Neutrophil (primary cell): ENCODE measurements around the gene SCART1.

ENCODE experiments used
- H3K27ac ChIP-seq: fragments of 200-600 bp; sonication (generic); 2 replicates; pipeline ENCODE4 v1.5.1; 2016; ENCODE audit warnings: mild to moderate bottlenecking, moderate library complexity
- H3K27me3 ChIP-seq: fragments of 200-600 bp; sonication (generic); 2 replicates; pipeline ENCODE4 v1.6.0; 2016; ENCODE audit warnings: mild to moderate bottlenecking
- H3K36me3 ChIP-seq: fragments of 200-600 bp; sonication (generic); 2 replicates; pipeline ENCODE4 v1.5.1; 2017
- H3K4me1 ChIP-seq, 2 experiments: fragments of 200-600 bp in 1 of 2; sonication (generic) in 1 of 2; 1 replicate in 1 of 2; 2 replicates in 1 of 2; pipeline versions ENCODE4 v1.5.1 to v1.6.1; 2013 to 2016; ENCODE audit warnings: low read depth in 1 of 2, low read length in 1 of 2, mild to moderate bottlenecking in 1 of 2, moderate library complexity in 1 of 2; ENCODE audit not compliant: control insufficient read depth in 1 of 2, insufficient read depth in 1 of 2
- H3K4me3 ChIP-seq, 2 experiments: fragments of 200-600 bp in 1 of 2; sonication (generic) in 1 of 2; 1 replicate in 1 of 2; 2 replicates in 1 of 2; pipeline ENCODE4 v1.5.1; 2013 to 2016; ENCODE audit warnings: low read depth in 1 of 2, low read length in 1 of 2, mild to moderate bottlenecking in 1 of 2, moderate library complexity in 1 of 2
- H3K9me3 ChIP-seq: fragments of 200-600 bp; sonication (generic); 2 replicates; pipeline ENCODE4 v1.5.1; 2016
- TF ChIP-seq, protein P1 (sequence below): fragments of 200-600 bp; sonication (generic); IDR thresholded peaks from 2 replicates; pipeline ENCODE4 v1.5.1; 2016; ENCODE audit warnings: antibody characterized with exemption

SCART1 gene

DNA sequence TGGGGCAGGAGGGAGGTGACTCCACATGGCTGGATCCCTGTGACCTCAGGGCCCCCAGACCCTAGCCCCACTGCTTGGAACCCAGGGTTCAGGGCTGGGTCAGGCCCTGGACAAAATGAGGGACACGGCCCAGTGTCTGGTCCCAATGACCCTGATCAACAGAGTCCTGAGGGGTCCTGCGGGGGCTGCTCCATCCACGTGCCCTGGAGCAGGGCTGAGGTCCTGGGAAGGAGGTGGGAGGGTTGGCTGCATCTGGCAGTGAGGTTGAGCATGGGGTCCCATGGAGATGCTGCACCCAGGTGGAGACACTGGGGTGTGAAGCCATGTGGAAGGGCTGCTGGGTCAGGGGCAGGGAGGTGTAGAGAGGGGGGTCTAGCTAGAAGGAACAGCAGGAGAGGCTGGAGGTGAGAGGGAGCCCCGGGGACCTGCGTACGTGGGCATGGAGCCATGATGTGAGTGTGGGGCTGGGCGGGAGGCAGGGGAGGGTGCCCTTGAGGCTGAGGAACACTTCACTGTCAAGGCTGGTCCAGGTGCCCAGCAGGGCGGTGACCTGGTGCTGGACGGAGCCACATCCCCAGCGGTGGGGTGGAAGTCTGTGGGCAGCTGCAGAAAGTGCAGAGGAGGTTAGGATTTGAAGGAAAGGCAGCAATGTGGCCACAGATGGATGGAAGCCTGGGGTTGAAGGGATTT is 604 bp downstream of the SCART1 start:
- no peaks in the 10 kb centered on the region for H3K27me3 ChIP-seq
- no peaks in the 10 kb centered on the region for H3K4me1 ChIP-seq
- TF ChIP-seq, protein P1, sequence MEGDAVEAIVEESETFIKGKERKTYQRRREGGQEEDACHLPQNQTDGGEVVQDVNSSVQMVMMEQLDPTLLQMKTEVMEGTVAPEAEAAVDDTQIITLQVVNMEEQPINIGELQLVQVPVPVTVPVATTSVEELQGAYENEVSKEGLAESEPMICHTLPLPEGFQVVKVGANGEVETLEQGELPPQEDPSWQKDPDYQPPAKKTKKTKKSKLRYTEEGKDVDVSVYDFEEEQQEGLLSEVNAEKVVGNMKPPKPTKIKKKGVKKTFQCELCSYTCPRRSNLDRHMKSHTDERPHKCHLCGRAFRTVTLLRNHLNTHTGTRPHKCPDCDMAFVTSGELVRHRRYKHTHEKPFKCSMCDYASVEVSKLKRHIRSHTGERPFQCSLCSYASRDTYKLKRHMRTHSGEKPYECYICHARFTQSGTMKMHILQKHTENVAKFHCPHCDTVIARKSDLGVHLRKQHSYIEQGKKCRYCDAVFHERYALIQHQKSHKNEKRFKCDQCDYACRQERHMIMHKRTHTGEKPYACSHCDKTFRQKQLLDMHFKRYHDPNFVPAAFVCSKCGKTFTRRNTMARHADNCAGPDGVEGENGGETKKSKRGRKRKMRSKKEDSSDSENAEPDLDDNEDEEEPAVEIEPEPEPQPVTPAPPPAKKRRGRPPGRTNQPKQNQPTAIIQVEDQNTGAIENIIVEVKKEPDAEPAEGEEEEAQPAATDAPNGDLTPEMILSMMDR = no peak
- H3K4me3 ChIP-seq = no peak overlapping the region
- no peaks in the 10 kb centered on the region for H3K9me3 ChIP-seq
- no peak overlapping the region for H3K27ac ChIP-seq
- no peaks in the 10 kb centered on the region for H3K36me3 ChIP-seq

DNA sequence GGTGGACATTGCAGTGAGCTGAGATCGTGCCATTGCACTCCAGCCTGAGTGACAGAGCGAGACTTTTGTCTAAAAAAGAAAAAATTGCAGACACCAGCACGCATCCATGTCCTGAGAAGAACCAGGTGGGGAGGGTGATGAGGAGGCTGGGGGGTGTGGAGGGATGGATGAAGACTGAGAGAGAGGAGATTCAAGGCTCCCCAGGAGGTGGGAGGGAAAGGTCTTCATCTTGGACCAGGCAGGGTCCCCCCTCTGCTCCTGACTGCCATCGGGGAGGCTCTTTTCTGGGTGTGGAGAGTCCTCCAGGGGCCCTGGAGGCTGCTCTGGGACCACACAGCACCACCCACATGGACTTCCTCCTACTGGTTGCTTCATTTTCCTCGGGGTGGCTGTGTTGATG is 1.5 kb downstream of the SCART1 start:
- Histone ChIP-seq H3K36me3 (no peaks in the 10 kb centered on the region), H3K27me3 (no peaks in the 10 kb centered on the region), H3K4me3 (no peak overlapping the region), H3K9me3 (no peaks in the 10 kb centered on the region), H3K4me1 (no peaks in the 10 kb centered on the region), H3K27ac (no peak overlapping the region)
- TF ChIP-seq, protein P1 = no peak

DNA sequence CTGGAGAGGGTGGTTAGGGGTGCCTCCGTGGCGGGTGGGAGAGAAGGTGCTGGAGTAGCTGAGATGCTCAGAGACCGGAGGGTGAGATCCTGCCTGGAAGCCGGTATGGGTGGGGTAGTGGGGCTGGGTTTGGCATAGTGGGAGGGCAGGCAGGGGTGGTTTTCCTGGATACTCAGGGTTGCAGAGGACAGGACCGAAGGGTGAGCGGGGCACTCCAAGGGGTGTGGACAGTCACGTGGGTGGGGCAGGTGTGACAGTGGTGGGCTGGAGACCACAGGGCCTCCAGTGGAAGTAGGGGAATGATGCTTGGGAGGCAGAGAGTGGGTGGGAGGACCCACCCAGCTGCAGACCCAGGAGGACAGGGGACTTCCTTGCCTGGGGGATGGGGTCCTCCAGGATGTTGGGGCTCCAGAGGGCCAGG is 1.9 kb downstream of the SCART1 start:
- Histone ChIP-seq H3K4me3 (no peak overlapping the region), H3K27ac (no peak overlapping the region), H3K36me3 (no peaks in the 10 kb centered on the region), H3K27me3 (no peaks in the 10 kb centered on the region), H3K4me1 (no peaks in the 10 kb centered on the region), H3K9me3 (no peaks in the 10 kb centered on the region)
- TF ChIP-seq, protein P1 = no peak

DNA sequence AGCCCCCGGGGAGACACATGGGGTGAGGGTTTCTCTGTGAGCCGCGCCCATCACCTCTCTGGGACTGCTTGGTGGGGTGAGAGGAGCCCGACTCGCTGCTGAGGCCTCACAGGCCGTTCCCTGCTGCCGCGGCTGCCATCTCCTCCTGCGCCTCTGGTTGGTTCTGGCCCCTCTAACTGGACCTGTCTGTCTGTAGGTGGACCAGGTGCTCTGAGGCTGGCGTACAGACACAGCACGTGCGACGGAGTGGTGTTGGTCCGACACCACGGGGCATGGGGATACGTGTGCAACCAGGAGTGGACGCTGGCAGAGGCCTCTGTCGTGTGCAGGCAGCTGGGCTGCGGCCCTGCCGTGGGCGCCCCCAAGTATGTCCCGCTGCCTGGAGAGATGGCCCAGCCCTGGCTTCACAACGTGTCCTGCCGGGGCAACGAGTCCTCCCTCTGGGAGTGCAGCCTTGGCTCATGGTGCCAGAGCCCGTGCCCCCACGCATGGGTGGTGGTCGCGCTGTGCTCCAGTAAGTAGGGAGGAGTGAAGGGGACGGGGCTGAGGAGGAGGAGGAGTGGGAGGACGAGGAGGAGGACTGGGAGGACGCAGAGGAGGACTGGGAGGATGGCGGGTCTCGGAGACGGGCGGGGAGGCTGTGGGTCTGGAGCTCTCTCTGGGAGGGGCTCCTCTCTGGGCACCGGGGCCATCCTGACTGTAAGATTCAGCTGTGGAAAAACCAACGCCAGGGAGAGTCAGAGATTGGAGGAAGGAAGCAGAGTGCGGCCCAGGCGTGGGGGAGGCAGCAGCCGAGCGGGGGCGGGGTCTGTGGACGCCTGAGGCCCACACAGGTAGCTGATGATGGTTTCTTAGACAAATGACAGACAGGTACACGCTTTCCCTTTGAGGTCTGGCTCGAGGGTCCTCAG is 2.6 kb downstream of the SCART1 start:
- Histone ChIP-seq H3K4me3 (no peak overlapping the region), H3K9me3 (no peaks in the 10 kb centered on the region), H3K27ac (no peak overlapping the region), H3K4me1 (no peaks in the 10 kb centered on the region), H3K27me3 (no peaks in the 10 kb centered on the region), H3K36me3 (no peaks in the 10 kb centered on the region)
- TF ChIP-seq, protein P1 = no peak

DNA sequence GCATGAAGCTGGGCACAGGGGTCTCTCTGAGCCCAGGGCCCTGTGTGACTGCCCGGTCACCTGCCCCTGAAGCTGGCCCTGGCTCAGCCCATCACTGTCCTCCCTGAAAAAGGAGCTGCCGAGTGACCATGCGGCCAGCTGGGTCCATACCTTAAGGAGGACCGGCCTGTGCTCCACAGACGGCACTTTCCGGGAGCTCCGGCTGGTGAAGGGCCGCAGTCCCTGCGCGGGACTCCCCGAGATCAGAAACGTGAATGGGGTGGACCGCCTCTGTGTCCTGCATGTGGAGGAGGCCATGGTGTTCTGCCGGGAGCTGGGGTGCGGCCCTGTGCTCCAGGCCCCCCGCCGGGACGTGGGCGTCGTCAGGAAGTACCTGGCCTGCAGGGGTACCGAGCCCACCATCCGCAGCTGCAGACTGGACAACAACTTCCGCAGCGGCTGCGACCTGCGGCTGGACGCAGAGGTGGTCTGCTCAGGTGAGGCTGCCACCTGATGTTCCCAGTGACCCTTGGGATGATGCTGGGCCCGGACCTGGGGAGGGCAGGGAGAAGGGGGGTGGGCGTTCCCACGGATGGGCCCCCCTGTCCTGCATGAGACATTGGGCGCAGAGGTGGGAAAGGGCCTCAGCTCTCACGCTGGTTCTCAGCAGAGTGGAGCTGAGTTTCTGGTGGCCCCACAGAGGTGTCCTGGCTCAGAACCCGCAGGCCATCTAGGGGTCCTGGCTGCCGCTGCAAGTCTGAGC is 3.5 kb downstream of the SCART1 start:
- no peaks in the 10 kb centered on the region for H3K36me3 ChIP-seq
- H3K27me3 ChIP-seq = no peaks in the 10 kb centered on the region
- no peak overlapping the region for H3K27ac ChIP-seq
- TF ChIP-seq, protein P1 = no peak
- no peaks in the 10 kb centered on the region for H3K9me3 ChIP-seq
- H3K4me3 ChIP-seq = no peak overlapping the region
- no peaks in the 10 kb centered on the region for H3K4me1 ChIP-seq
